ENCODE results near the gene GAS7. TPM values are rescaled to one million over a fixed set of nuclear protein-coding genes. Genes with fewer than 3 reads are reported as not detected.

GAS7 gene
- total RNA-seq, 1 donor from 2014 or later: 39.8 TPM

- no peaks in the 10 kb centered on the region for H3K9me3 Mint-ChIP-seq
- peak overlapping the region; percentile 90 for H3K27ac Mint-ChIP-seq
- ChIA-PET POLR2A (no interaction called here), CTCF (interaction anchor here (0.6 kb wide), 1 partner anchor 8 kb away, joined by 3 read pairs; no protein-coding TSS in a partner anchor)
- no peaks in the 10 kb centered on the region for H3K27me3 Mint-ChIP-seq
- intact Hi-C loops (cut with micrococcal nuclease): loop anchor here (2.0 to 5.0 kb wide), 2 partner anchors 115 to 189 kb away; no protein-coding TSS in a partner anchor
- ATAC-seq (ENCODE audit: low read depth) (no peak), DNase-seq (no peak)
- no peaks in the 10 kb centered on the region for H3K36me3 Mint-ChIP-seq (ENCODE audit: low read depth)
- no peak overlapping the region for H3K4me3 Mint-ChIP-seq
- peaks cover 39% of the 10 kb centered on the region for H3K4me1 Mint-ChIP-seq
- TF ChIP-seq, protein P1, sequence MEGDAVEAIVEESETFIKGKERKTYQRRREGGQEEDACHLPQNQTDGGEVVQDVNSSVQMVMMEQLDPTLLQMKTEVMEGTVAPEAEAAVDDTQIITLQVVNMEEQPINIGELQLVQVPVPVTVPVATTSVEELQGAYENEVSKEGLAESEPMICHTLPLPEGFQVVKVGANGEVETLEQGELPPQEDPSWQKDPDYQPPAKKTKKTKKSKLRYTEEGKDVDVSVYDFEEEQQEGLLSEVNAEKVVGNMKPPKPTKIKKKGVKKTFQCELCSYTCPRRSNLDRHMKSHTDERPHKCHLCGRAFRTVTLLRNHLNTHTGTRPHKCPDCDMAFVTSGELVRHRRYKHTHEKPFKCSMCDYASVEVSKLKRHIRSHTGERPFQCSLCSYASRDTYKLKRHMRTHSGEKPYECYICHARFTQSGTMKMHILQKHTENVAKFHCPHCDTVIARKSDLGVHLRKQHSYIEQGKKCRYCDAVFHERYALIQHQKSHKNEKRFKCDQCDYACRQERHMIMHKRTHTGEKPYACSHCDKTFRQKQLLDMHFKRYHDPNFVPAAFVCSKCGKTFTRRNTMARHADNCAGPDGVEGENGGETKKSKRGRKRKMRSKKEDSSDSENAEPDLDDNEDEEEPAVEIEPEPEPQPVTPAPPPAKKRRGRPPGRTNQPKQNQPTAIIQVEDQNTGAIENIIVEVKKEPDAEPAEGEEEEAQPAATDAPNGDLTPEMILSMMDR (IDR thresholded peaks at IDR 0.05): no peak
These were observed 42.4 kb downstream of the GAS7 start for GRCh38 chr17:10156077-10156435.

DNA sequence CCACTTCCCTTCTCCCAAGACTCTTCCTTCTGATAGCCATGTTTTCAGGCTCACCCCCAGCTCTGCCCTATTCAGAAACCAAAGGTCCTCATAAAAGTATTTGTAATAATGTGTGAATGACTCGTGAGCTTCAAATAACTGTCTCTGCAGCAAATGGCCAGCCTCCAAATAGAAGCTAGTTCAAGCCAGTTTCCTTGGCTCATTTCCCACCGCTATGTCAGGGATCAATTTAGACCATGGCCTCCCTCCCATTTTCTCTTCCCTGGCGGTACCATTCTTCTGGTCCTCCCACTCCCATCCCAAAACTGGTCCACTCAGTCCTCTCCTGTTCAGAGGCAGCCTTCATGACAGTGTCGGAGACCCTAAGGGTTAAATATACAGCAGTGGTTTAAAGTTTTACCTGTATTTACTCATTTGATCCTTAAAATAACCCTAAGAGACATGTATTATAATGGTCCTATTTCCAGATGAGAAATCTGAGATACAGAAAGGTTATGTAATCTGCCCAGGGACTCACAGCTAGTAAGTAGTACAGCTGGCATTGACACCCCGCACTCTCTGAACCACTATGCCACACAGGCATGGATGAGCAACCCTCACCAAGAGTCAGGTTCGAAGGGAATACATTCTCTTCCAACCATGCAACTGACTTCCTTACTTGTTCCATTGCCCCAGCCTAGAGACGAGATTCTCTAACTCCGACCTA, 42.9 kb downstream of the GAS7 start:
- peak overlapping the region; percentile 90 for H3K27ac Mint-ChIP-seq
- H3K4me3 Mint-ChIP-seq: no peak overlapping the region
- TF ChIP-seq, protein P1 (IDR thresholded peaks at IDR 0.05): no peak
- no peaks in the 10 kb centered on the region for H3K9me3 Mint-ChIP-seq
- no peaks in the 10 kb centered on the region for H3K36me3 Mint-ChIP-seq (ENCODE audit: low read depth)
- POLR2A ChIA-PET: no interaction called here
- CTCF ChIA-PET: interaction anchor here (0.6 kb wide), 1 partner anchor 8 kb away, joined by 3 read pairs; no protein-coding TSS in a partner anchor
- H3K27me3 Mint-ChIP-seq: no peaks in the 10 kb centered on the region
- intact Hi-C loops (cut with micrococcal nuclease): loop anchor here (2.0 to 5.0 kb wide), 2 partner anchors 115 to 188 kb away; no protein-coding TSS in a partner anchor
- ATAC-seq (ENCODE audit: low read depth): no peak
- peaks cover 44% of the 10 kb centered on the region for H3K4me1 Mint-ChIP-seq
- DNase-seq: no peak

DNA sequence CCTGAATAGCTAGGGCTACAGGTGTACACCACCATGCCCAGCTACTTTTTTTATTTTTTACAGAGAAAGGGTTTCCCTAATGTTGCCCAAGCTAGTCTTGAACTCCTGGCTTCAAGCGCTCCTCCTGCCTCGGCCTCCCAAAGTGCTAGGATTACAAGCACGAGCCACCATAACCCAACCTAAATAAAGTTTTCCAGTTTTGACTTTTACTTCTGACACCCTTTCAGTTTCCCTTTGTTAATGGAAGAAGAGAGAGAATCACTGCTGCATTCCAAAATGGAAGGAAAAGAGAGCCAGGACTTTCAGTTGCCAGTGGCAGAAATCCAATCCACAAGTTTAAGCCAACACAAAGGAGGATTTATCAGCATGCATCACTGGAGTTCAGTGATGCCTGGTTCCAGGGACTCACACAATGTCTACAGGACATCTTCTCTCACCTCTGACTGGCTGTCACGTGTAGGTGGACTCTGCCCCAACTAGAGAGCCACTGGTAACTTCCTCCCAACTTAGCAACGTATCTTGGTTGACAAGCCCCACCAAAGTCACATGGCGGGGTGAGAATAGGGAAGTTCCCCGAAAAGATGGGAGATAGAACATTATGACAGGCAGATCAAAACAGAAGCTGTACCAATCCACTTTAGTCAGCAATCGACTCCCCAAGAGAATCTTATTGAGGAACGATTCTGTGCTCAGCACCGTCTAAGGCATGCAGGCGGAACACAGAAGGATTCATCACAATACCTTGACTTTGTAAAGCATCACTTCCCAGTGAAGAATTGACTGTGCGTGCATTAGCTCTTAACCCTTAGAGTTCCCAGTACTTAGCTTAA, 46.5 kb downstream of the GAS7 start:
- no peak for DNase-seq
- Mint-ChIP-seq H3K9me3 (no peaks in the 10 kb centered on the region), H3K27me3 (no peaks in the 10 kb centered on the region), H3K27ac (peak overlapping the region; percentile 81), H3K36me3 (ENCODE audit: low read depth) (no peaks in the 10 kb centered on the region), H3K4me3 (peak overlapping the region; percentile 20), H3K4me1 (peaks cover 59% of the 10 kb centered on the region)
- ChIA-PET POLR2A (interaction anchor here (0.5 to 2.3 kb wide), 11 partner anchors 13 to 119 kb away, joined by 3 to 7 read pairs (median 4); no protein-coding TSS in a partner anchor), CTCF (interaction anchor here (0.7 kb wide), 1 partner anchor 34 kb away, joined by 3 read pairs; no protein-coding TSS in a partner anchor)
- peak; percentile 47 for ATAC-seq (ENCODE audit: low read depth)
- TF ChIP-seq, protein P1 (IDR thresholded peaks at IDR 0.05): no peak
- intact Hi-C loops (cut with micrococcal nuclease): loop anchor here (1.0 kb wide), 2 partner anchors 33 to 100 kb away; no protein-coding TSS in a partner anchor

DNA sequence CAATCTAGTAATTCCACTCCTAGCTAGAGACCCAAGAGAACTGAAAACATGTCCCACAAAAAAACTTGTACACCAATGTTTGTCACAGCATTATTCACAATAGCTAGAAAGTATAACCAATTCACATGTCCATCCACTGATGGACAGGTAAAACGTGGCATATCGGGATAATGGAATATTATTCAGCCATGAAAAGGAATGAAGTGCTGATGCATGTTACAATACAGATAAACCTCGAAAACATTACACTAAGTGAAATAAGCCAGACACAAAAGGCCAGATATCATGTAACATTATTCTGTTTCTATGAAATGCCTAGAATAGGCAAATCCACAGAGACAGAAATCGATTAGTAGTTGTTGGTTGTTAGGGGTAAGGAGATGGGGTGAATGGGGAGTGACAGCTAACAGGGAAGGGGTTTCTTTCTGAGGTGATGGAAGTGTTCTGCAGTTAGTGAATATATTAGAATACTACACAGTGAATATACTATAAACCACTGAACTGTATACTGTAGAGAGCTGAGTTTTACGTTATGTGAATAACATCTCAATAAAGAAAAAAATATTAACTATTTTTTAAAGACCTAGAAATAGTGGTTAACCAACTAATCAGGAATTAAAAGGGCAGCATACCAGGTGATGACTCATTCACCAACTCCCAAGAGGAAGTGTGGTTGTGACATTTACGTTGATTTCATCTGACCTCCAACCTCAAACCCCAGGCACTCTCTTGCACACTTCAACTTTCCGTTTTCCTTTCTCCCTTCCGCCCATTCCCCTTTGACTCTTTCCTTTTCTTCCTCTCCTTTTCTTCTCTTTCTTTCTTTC, 48.6 kb downstream of the GAS7 start:
- ChIA-PET CTCF (no interaction called here), POLR2A (interaction anchor here (0.7 to 2.3 kb wide), 4 partner anchors 22 to 87 kb away, joined by 3 to 7 read pairs (median 5); no protein-coding TSS in a partner anchor)
- Mint-ChIP-seq H3K27me3 (no peaks in the 10 kb centered on the region), H3K9me3 (no peaks in the 10 kb centered on the region), H3K4me3 (peak overlapping the region; percentile 69), H3K27ac (peak overlapping the region; percentile 85), H3K4me1 (peaks cover 54% of the 10 kb centered on the region), H3K36me3 (ENCODE audit: low read depth) (no peaks in the 10 kb centered on the region)
- ATAC-seq (ENCODE audit: low read depth): peak; percentile 74
- intact Hi-C loops (cut with micrococcal nuclease): loop anchor here (1.0 kb wide), 2 partner anchors 34 to 86 kb away; no protein-coding TSS in a partner anchor
- DNase-seq: no peak
- TF ChIP-seq, protein P1 (IDR thresholded peaks at IDR 0.05): no peak
